HepG2 (cell line): Measurements from ENCODE around the gene SERP1. TPM values are rescaled to one million over a fixed set of nuclear protein-coding genes. Genes with fewer than 3 reads are reported as not detected.

Experiments used
- GZF1 ChIP-seq: sonication (generic); formaldehyde crosslinking; IDR thresholded peaks from 2 replicates; pipeline ENCODE4 v1.5.1; 2020; ENCODE audit warnings: mild to moderate bottlenecking, missing genetic modification reagents
- HOMEZ ChIP-seq: IDR thresholded peaks from 2 replicates; pipeline ENCODE4 v1.6.1; 2016; ENCODE audit warnings: low read depth
- NCOA1 ChIP-seq: sonication (generic); formaldehyde crosslinking; IDR thresholded peaks from 2 replicates; pipeline ENCODE4 v1.9.0; 2021; ENCODE audit warnings: missing genetic modification reagents
- RBM39 ChIP-seq: fragments of 200-400 bp; formaldehyde crosslinking; IDR thresholded peaks from one replicate; pipeline ENCODE4 v1.6.1; 2018; ENCODE audit warnings: antibody characterized with exemption, mild to moderate bottlenecking, low read depth, low read length; ENCODE audit not compliant: poor library complexity, severe bottlenecking
- RNF219 ChIP-seq: sonication (generic); formaldehyde crosslinking; IDR thresholded peaks from 2 replicates; pipeline ENCODE4 v1.5.0; 2020; ENCODE audit warnings: mild to moderate bottlenecking, missing genetic modification reagents
- U2AF2 ChIP-seq: fragments of 200-400 bp; formaldehyde crosslinking; IDR thresholded peaks from 2 replicates; pipeline ENCODE4 v1.6.1; 2017; ENCODE audit warnings: low read depth, mild to moderate bottlenecking, low read length
- ZNF224 ChIP-seq: sonication (generic); formaldehyde crosslinking; IDR thresholded peaks from 2 replicates; pipeline ENCODE4 v1.5.0; 2020; ENCODE audit warnings: mild to moderate bottlenecking, missing genetic modification reagents
- ZNF34 ChIP-seq: sonication (generic); formaldehyde crosslinking; IDR thresholded peaks from 2 replicates; pipeline ENCODE4 v1.4.0; 2020; ENCODE audit warnings: mild to moderate bottlenecking, missing genetic modification reagents, borderline replicate concordance
- ZNF441 ChIP-seq: sonication (generic); formaldehyde crosslinking; IDR thresholded peaks from 2 replicates; pipeline ENCODE4 v1.7.0; 2021; ENCODE audit warnings: missing genetic modification reagents, borderline replicate concordance
- polyA plus RNA-seq, 8 experiments: library from polyadenylated mRNA; depleted of rRNA in 3 of 8; stranded (reverse) in 7 of 8; unstranded in 1 of 8; fragments of >200 nt; fragmentation: Illumina TruSeq in 4 of 8; extraction: Trizol in 4 of 8; gene quantifications; 2 replicates each; pipeline versions ENCODE4 v1.2.1 to v1.2.3, GENCODE V29; 2011 to 2016; ENCODE audit warnings: low read depth in 4 of 8, missing spikeins in 1 of 8, mixed read lengths in 1 of 8; ENCODE audit not compliant: insufficient read depth in 1 of 8
- total RNA-seq, 5 experiments: library from RNA; depleted of rRNA; stranded (reverse); fragments of >200 nt; fragmentation: Illumina TruSeq; extraction: Trizol; gene quantifications; 2 replicates each; pipeline ENCODE4 v1.2.3, GENCODE V29; 2016; ENCODE audit warnings: low read depth in 1 of 5
- TF ChIP-seq, protein P1 (sequence below): sonication (generic); formaldehyde crosslinking; IDR thresholded peaks from one replicate; pipeline ENCODE4 v1.5.1; 2020; ENCODE audit warnings: mild to moderate bottlenecking, missing genetic modification reagents; ENCODE audit errors: not compliant biosample characterization

Gene SERP1
- total and polyA plus RNA-seq, 2 of the 13 experiments (the other 11 are each of a cell fraction or from before 2014, with no cell fraction given) = 61.2 to 95.0 TPM

DNA sequence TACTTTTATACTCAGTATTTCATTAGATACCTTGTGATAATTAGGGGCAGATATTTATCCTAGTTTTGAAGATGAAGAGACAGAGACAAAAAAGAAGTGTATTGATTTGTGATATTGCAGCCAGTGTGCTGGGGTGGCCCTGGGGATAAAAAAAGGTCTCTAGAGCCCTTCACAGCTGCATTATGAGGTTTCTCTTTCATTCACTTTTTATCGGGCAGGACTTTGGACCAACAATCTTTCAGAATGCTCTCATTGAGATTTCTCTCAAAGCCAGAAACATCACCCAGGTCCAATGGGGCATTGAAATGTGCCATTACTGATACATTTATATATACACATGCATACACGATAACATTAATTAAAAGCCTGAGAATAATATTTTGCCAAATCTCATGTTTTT is 36.3 kb upstream of the SERP1 start (continued):
- TF ChIP-seq HOMEZ (CRISPR knock-in tag) (no peak), GZF1 (CRISPR knock-in tag) (no peak), ZNF441 (CRISPR knock-in tag) (no peak), RBM39 (no peak), NCOA1 (CRISPR knock-in tag) (no peak), RNF219 (no peak), U2AF2 (no peak), ZNF224 (CRISPR knock-in tag) (no peak), ZNF34 (CRISPR knock-in tag) (no peak)
- TF ChIP-seq, protein P1, sequence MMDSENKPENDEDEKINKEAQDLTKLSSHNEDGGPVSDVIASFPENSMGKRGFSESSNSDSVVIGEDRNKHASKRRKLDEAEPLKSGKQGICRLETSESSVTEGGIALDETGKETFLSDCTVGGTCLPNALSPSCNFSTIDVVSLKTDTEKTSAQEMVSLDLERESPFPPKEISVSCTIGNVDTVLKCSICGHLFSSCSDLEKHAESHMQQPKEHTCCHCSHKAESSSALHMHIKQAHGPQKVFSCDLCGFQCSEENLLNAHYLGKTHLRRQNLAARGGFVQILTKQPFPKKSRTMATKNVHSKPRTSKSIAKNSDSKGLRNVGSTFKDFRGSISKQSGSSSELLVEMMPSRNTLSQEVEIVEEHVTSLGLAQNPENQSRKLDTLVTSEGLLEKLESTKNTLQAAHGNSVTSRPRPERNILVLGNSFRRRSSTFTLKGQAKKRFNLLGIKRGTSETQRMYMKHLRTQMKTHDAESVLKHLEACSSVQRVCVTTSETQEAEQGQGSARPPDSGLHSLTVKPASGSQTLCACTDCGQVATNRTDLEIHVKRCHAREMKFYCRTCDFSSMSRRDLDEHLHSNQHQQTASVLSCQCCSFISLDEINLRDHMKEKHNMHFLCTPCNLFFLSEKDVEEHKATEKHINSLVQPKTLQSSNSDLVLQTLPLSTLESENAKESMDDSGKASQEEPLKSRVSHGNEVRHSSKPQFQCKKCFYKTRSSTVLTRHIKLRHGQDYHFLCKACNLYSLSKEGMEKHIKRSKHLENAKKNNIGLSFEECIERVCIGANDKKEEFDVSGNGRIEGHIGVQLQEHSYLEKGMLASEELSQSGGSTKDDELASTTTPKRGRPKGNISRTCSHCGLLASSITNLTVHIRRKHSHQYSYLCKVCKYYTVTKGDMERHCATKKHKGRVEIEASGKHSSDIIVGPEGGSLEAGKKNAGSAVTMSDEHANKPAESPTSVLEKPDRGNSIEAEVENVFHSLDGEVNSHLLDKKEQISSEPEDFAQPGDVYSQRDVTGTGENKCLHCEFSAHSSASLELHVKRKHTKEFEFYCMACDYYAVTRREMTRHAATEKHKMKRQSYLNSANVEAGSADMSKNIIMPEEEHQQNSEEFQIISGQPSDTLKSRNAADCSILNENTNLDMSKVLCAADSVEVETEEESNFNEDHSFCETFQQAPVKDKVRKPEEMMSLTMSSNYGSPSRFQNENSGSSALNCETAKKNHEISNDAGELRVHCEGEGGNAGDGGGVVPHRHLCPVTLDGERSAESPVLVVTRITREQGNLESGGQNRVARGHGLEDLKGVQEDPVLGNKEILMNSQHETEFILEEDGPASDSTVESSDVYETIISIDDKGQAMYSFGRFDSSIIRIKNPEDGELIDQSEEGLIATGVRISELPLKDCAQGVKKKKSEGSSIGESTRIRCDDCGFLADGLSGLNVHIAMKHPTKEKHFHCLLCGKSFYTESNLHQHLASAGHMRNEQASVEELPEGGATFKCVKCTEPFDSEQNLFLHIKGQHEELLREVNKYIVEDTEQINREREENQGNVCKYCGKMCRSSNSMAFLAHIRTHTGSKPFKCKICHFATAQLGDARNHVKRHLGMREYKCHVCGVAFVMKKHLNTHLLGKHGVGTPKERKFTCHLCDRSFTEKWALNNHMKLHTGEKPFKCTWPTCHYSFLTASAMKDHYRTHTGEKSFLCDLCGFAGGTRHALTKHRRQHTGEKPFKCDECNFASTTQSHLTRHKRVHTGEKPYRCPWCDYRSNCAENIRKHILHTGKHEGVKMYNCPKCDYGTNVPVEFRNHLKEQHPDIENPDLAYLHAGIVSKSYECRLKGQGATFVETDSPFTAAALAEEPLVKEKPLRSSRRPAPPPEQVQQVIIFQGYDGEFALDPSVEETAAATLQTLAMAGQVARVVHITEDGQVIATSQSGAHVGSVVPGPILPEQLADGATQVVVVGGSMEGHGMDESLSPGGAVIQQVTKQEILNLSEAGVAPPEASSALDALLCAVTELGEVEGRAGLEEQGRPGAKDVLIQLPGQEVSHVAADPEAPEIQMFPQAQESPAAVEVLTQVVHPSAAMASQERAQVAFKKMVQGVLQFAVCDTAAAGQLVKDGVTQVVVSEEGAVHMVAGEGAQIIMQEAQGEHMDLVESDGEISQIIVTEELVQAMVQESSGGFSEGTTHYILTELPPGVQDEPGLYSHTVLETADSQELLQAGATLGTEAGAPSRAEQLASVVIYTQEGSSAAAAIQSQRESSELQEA (CRISPR knock-in tag) = no peak
